Measurements from ENCODE around the gene MACROD2. TPM values are rescaled to one million over a fixed set of nuclear protein-coding genes. Genes with fewer than 3 reads are reported as not detected.

Gene MACROD2
- total RNA-seq, 2 donors from 2014 or later = 8.3 to 21.8 TPM

GRCh38 chr20:16061351-16061750, 2066.0 kb downstream of the MACROD2 start:
- intact Hi-C loops (cut with DNase I) = no loop called here
- Histone ChIP-seq H3K4me3 (no peak overlapping the region), H3K27ac (no peak overlapping the region), H3K36me3 (replicated peaks in 1 of 2; ENCODE audit: insufficient read depth in 1 of 2, low read depth in 2 of 2) (no peaks in the 10 kb centered on the region), H3K9me3 (no peaks in the 10 kb centered on the region), H3K4me1 (no peaks in the 10 kb centered on the region), H3K27me3 (no peaks in the 10 kb centered on the region)
- DNase-seq = no peak
- no peak for ATAC-seq
- TF ChIP-seq, protein P1, sequence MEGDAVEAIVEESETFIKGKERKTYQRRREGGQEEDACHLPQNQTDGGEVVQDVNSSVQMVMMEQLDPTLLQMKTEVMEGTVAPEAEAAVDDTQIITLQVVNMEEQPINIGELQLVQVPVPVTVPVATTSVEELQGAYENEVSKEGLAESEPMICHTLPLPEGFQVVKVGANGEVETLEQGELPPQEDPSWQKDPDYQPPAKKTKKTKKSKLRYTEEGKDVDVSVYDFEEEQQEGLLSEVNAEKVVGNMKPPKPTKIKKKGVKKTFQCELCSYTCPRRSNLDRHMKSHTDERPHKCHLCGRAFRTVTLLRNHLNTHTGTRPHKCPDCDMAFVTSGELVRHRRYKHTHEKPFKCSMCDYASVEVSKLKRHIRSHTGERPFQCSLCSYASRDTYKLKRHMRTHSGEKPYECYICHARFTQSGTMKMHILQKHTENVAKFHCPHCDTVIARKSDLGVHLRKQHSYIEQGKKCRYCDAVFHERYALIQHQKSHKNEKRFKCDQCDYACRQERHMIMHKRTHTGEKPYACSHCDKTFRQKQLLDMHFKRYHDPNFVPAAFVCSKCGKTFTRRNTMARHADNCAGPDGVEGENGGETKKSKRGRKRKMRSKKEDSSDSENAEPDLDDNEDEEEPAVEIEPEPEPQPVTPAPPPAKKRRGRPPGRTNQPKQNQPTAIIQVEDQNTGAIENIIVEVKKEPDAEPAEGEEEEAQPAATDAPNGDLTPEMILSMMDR (IDR thresholded peaks at IDR 0.05) = no peak
- TF ChIP-seq POLR2A (IDR thresholded peaks at IDR 0.05) = no peak
- WGBS, 2 donors = 39 to 54% methylated on average over 7 of the region's 7 CpGs

GRCh38 chr20:16062661-16063581, 2067.6 kb downstream of the MACROD2 start:
- WGBS, 2 donors = 49 to 52% methylated on average over 10 of the region's 10 CpGs
- Histone ChIP-seq H3K27me3 (no peaks in the 10 kb centered on the region), H3K9me3 (no peaks in the 10 kb centered on the region), H3K4me1 (no peaks in the 10 kb centered on the region), H3K27ac (no peak overlapping the region), H3K4me3 (no peak overlapping the region), H3K36me3 (replicated peaks in 1 of 2; ENCODE audit: insufficient read depth in 1 of 2, low read depth in 2 of 2) (no peaks in the 10 kb centered on the region)
- intact Hi-C loops (cut with DNase I) = no loop called here
- TF ChIP-seq, protein P1 (IDR thresholded peaks at IDR 0.05) = no peak
- TF ChIP-seq POLR2A (IDR thresholded peaks at IDR 0.05) = no peak
- DNase-seq = no peak
- no peak for ATAC-seq

- H3K4me3 ChIP-seq = no peak overlapping the region
- TF ChIP-seq POLR2A (IDR thresholded peaks at IDR 0.05) = no peak
- TF ChIP-seq, protein P1 (IDR thresholded peaks at IDR 0.05) = no peak
- WGBS, 2 donors = 59 to 68% methylated on average over 2 of the region's 2 CpGs
These were observed 2068.6 kb downstream of the MACROD2 start for GRCh38 chr20:16063881-16064280.

DNA sequence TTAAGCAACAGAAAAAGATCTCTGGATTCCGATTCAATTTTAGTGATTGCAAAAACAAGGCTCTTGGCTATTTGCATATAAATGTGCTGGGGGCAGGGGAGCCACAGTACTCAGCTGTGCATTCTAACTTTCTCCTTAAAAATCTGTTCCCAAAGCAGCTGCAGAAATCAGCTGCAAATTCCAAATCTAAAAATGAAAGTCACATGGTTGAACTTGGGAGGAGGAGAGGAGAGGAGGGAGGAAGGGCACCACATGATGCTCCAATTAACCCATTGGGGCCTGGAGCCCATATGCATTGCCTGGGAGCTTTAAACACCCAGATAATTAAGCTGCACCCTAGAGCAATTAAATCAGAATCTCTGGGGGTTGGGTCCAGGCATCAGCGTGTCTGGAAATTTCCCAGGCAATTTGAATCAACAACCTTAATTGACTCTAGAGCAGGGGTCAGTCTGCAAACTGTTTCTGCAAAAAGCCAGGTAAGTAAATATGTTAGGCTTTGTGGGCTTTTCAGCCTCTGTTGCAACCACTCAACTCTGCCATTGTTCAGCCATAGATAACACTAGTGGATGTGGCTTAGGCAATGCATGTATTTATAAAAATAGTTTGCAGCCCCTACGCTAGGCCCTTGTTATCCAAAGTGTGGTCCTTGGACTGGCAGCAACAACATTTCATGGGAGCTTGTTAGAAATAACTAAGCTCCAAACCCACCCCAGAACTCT, 2069.8 kb downstream of the MACROD2 start:
- TF ChIP-seq POLR2A (IDR thresholded peaks at IDR 0.05) = no peak
- TF ChIP-seq, protein P1 (IDR thresholded peaks at IDR 0.05) = no peak
- Histone ChIP-seq H3K9me3 (no peaks in the 10 kb centered on the region), H3K4me3 (no peak overlapping the region), H3K27ac (no peak overlapping the region), H3K36me3 (replicated peaks in 1 of 2; ENCODE audit: insufficient read depth in 1 of 2, low read depth in 2 of 2) (no peaks in the 10 kb centered on the region), H3K4me1 (no peaks in the 10 kb centered on the region), H3K27me3 (no peaks in the 10 kb centered on the region)
- 58 to 62% methylated on average over 3 of the region's 3 CpGs for WGBS, 2 donors
- no peak for DNase-seq
- intact Hi-C loops (cut with DNase I) = no loop called here
- ATAC-seq = no peak

More at GRCh38 chr20:16063881-16064280, 2068.6 kb downstream of the MACROD2 start:
- H3K36me3 ChIP-seq (replicated peaks in 1 of 2; ENCODE audit: insufficient read depth in 1 of 2, low read depth in 2 of 2) = no peaks in the 10 kb centered on the region
- no peak for DNase-seq
- no peaks in the 10 kb centered on the region for H3K4me1 ChIP-seq
- ATAC-seq = no peak
- no peaks in the 10 kb centered on the region for H3K27me3 ChIP-seq
- intact Hi-C loops (cut with DNase I) = no loop called here
- no peaks in the 10 kb centered on the region for H3K9me3 ChIP-seq
- no peak overlapping the region for H3K27ac ChIP-seq

Data from body of pancreas (tissue), 4 donors.